ENCODE measurements around the gene PNLIPRP1. TPM values are rescaled to one million over a fixed set of nuclear protein-coding genes. Genes with fewer than 3 reads are reported as not detected.

Gene PNLIPRP1
- total RNA-seq, 1 donor from 2014 or later, result not detected

DNA sequence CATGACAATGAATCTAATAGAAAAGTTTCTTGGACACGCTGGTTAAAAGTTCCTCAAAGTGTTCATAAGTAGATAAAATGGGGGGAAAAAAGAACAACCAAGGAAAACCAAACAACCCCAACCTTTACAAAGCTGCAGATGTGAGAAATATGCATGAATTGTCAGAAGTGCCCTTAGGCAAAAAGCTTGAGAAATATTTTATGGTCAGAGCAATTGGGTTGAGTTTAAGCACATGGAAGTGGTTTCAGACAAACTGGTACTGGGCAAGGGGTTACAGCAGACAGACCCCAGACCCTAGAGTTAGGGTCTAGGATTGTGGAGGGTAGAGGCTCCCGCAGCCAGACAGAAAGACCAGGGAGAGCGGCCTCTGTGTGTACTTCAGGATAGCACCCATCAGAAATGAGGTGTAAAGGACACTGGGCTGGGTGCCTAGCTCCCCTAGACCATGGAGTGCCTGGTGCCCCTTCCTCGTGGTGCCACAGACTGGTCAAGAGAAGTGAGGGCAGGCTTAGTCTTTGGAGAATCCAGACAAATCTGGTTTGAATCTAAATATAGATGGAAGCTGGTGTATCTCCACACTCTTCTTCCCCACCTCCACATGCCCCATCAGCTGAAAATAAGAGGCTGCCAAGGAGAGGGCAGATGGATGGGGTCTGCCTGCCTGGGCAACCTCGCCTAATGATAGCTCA lies 67.2 kb downstream of the PNLIPRP1 start:
- H3K4me3 Mint-ChIP-seq, result no peak overlapping the region
- no peaks in the 10 kb centered on the region for H3K36me3 Mint-ChIP-seq (ENCODE audit: low read depth)
- no peak overlapping the region for H3K27ac Mint-ChIP-seq
- H3K27me3 Mint-ChIP-seq, result no peaks in the 10 kb centered on the region
- no peaks in the 10 kb centered on the region for H3K9me3 Mint-ChIP-seq
- no peak for DNase-seq
- H3K4me1 Mint-ChIP-seq, result no peaks in the 10 kb centered on the region
- intact Hi-C loops (cut with micrococcal nuclease), result no loop called here

Other genes starting within 250 kb of the PNLIPRP1 start
- not detected in 2 replicates for gene PNLIPRP3, start 163.1 kb upstream of the PNLIPRP1 start, total RNA-seq
- gene PNLIP, start 45.0 kb upstream of the PNLIPRP1 start, total RNA-seq, result not detected in 2 replicates
- not detected in 2 replicates for gene PNLIPRP2, start 30.0 kb downstream of the PNLIPRP1 start, total RNA-seq
- gene HSPA12A, start 151.6 kb downstream of the PNLIPRP1 start, total RNA-seq, result 0.05 TPM in 1 of 2 replicates, not detected in the other